CD4-positive, alpha-beta T cell treated with Interleukin-10 for 1 hour (primary cell): ENCODE results near the gene KLHDC8A.
"Not testable (repeated sequence)": the region's sequence is repeated elsewhere in the genome, so short reads cannot be mapped to it uniquely, and the experiment has no call there.

Experiments
- DNase-seq: peaks from one replicate; pipeline ENCODE4 v3.0.0-alpha.2; 2020

KLHDC8A gene

GRCh38 chr1:205356440-205357139 is at the start of gene KLHDC8A:
KLHDC8A (minus strand) TSS chr1:205356922; CDS start chr1:205343604, 13,318 bp downstream.
- DNase-seq = no peak

GRCh38 chr1:205406252-205406651 is 49.5 kb upstream of the KLHDC8A start:
- peak; percentile 9 for DNase-seq

GRCh38 chr1:205404484-205404883 is 47.8 kb upstream of the KLHDC8A start:
- not testable (repeated sequence) for DNase-seq

- no peak for DNase-seq
Measured at GRCh38 chr1:205398586-205398985, 41.9 kb upstream of the KLHDC8A start.

GRCh38 chr1:205396967-205397616 is 40.4 kb upstream of the KLHDC8A start:
- peak; percentile 56 for DNase-seq

- DNase-seq = no peak
Measured at GRCh38 chr1:205395616-205396015, 38.9 kb upstream of the KLHDC8A start.

- no peak for DNase-seq
Measured at GRCh38 chr1:205392650-205393049, 35.9 kb upstream of the KLHDC8A start.

- DNase-seq = no peak
Measured at GRCh38 chr1:205391386-205391785, 34.7 kb upstream of the KLHDC8A start.

- no peak for DNase-seq
Measured at GRCh38 chr1:205387845-205388244, 31.1 kb upstream of the KLHDC8A start.

- not testable (repeated sequence) for DNase-seq
Measured at GRCh38 chr1:205382990-205383389, 26.3 kb upstream of the KLHDC8A start.

- no peak for DNase-seq
Measured at GRCh38 chr1:205382561-205382960, 25.8 kb upstream of the KLHDC8A start.

- no peak for DNase-seq
Measured at GRCh38 chr1:205381305-205381704, 24.6 kb upstream of the KLHDC8A start.

GRCh38 chr1:205380882-205381281 is 24.2 kb upstream of the KLHDC8A start:
- DNase-seq = no peak

GRCh38 chr1:205379056-205379455 is 22.3 kb upstream of the KLHDC8A start:
- DNase-seq = no peak

GRCh38 chr1:205377355-205377754 is 20.6 kb upstream of the KLHDC8A start:
- DNase-seq = no peak

- DNase-seq = no peak
Measured at GRCh38 chr1:205376739-205377138, 20.0 kb upstream of the KLHDC8A start.

- no peak for DNase-seq
Measured at GRCh38 chr1:205375835-205376545, 19.3 kb upstream of the KLHDC8A start.

GRCh38 chr1:205374210-205375078 is 17.7 kb upstream of the KLHDC8A start:
- DNase-seq = no peak

GRCh38 chr1:205373798-205374175 is 17.1 kb upstream of the KLHDC8A start:
- DNase-seq = no peak

GRCh38 chr1:205373022-205373797 is 16.5 kb upstream of the KLHDC8A start:
- no peak for DNase-seq

- DNase-seq = no peak
Measured at GRCh38 chr1:205371871-205372660, 15.3 kb upstream of the KLHDC8A start.
